GM19035 (cell line): ENCODE data around the gene KDM3A.

Source experiments
- ATAC-seq: cut with Tn5 transposase; IDR thresholded peaks from one replicate; pipeline ENCODE4 v1.9.1; 2021; ENCODE audit not compliant: unreplicated experiment

The KDM3A gene

GRCh38 chr2:86512892-86513291 is 71.7 kb downstream of the KDM3A start:
- ATAC-seq: no peak

GRCh38 chr2:86513948-86514660 is 72.9 kb downstream of the KDM3A start:
- ATAC-seq: no peak

GRCh38 chr2:86518481-86518880 is 77.3 kb downstream of the KDM3A start:
- no peak for ATAC-seq

- ATAC-seq: no peak
Measured at GRCh38 chr2:86519349-86519748, 78.2 kb downstream of the KDM3A start.

GRCh38 chr2:86520153-86520552 is 79.0 kb downstream of the KDM3A start:
- no peak for ATAC-seq

DNA sequence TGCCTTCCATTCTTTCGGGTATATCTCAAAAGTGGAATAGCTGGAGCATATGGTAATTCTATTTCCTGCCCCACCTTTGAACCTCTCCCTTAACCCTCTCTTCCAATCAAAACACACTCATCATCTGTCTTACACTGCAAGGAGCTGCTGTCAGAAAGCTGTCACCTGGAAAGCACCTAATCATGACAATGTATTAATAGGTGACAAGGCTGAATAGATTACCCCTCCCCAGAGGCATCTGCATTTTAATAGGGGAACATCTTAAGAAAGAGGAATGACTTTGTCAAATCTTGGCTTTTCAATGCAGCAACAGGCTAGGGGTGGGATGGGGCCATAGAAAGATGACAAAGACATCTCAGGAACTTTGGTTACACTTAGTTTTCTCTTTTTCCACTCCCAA is 80.8 kb downstream of the KDM3A start:
- ATAC-seq: no peak

- ATAC-seq: no peak
Measured at GRCh38 chr2:86522711-86523110, 81.5 kb downstream of the KDM3A start.

GRCh38 chr2:86523491-86523890 is 82.3 kb downstream of the KDM3A start:
- ATAC-seq: no peak

GRCh38 chr2:86525421-86526340 is 84.5 kb downstream of the KDM3A start:
- no peak for ATAC-seq

DNA sequence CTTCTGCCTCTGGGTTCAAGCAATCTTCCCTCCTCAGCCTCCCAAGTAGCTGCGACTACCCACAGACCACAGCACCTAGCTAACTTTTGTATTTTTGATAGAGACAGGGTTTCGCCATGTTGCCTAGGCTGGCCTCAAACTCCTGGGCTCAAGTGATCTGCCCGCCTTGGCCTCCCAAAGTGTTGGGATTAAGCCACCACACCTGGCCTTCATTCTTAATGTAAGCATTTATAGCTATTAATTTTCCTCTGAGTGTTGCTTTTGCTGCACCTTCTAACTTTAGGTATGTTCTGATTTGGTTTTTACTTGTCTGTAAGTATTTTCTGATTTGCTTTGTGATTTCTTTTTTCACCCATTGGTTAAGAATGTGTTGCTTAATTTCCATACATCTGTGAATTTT is 92.4 kb downstream of the KDM3A start:
- ATAC-seq: no peak

GRCh38 chr2:86541334-86541733 is 100.2 kb downstream of the KDM3A start:
- no peak for ATAC-seq
